Osteoblast (primary cell): ENCODE data around the gene PLXNC1. TPM values are rescaled to one million over a fixed set of nuclear protein-coding genes. Genes with fewer than 3 reads are reported as not detected.

ENCODE experiments used
- DNase-seq: peaks from one replicate; pipeline ENCODE4 v3.0.0; 2011; ENCODE audit warnings: low spot score, mixed read lengths; ENCODE audit not compliant: insufficient read length; ENCODE audit errors: missing footprints
- H2AFZ ChIP-seq: 2 replicates; pipeline ENCODE4 v1.6.0; 2011; ENCODE audit warnings: mild to moderate bottlenecking, low read length
- H3K27ac ChIP-seq: 2 replicates; pipeline ENCODE4 v1.5.1; 2011; ENCODE audit warnings: mild to moderate bottlenecking, low read depth, low read length, moderate library complexity
- H3K27me3 ChIP-seq: 2 replicates; pipeline ENCODE4 v1.6.0; 2012; ENCODE audit warnings: mild to moderate bottlenecking, control low read depth, inconsistent platforms, low read length, moderate library complexity; ENCODE audit not compliant: insufficient read depth
- H3K36me3 ChIP-seq: 2 replicates; pipeline ENCODE4 v1.5.1; 2011; ENCODE audit warnings: mild to moderate bottlenecking, low read length, control low read depth, moderate library complexity; ENCODE audit not compliant: insufficient read depth
- H3K4me1 ChIP-seq: 2 replicates; pipeline ENCODE4 v1.5.1; 2011; ENCODE audit warnings: mild to moderate bottlenecking, low read length, control low read depth, moderate library complexity; ENCODE audit not compliant: insufficient read depth
- H3K4me2 ChIP-seq: 2 replicates; pipeline ENCODE4 v1.6.0; 2011; ENCODE audit warnings: mild to moderate bottlenecking, low read length; ENCODE audit not compliant: insufficient read depth
- H3K4me3 ChIP-seq: fragments of 200-600 bp; sonication (generic); 3 replicates; pipeline ENCODE4 v1.5.1; 2012; ENCODE audit warnings: mild to moderate bottlenecking, low read length, inconsistent platforms; ENCODE audit not compliant: insufficient read depth
- H3K79me2 ChIP-seq: 2 replicates; pipeline ENCODE4 v1.6.0; 2012; ENCODE audit warnings: mild to moderate bottlenecking, low read length, control low read depth, inconsistent platforms; ENCODE audit not compliant: insufficient read depth
- H3K9me3 ChIP-seq: 2 replicates; pipeline ENCODE4 v1.5.1; 2011; ENCODE audit warnings: low read depth, low read length, control low read depth
- H4K20me1 ChIP-seq: 2 replicates; pipeline ENCODE4 v1.6.0; 2012; ENCODE audit warnings: mild to moderate bottlenecking, low read length, control low read depth; ENCODE audit not compliant: insufficient read depth
- total RNA-seq: library from RNA; depleted of rRNA; stranded (reverse); fragments of >200 nt; gene quantifications from 2 replicates; pipeline ENCODE4 v1.2.3, GENCODE V29; 2012
- TF ChIP-seq, protein P1 (sequence below): IDR thresholded peaks from 2 replicates; pipeline ENCODE4 v1.5.1; 2011; ENCODE audit warnings: mild to moderate bottlenecking, low read depth, low read length, moderate library complexity; ENCODE audit errors: extremely low read depth

PLXNC1 gene
- total RNA-seq, 1 donor = 3.3 TPM

DNA sequence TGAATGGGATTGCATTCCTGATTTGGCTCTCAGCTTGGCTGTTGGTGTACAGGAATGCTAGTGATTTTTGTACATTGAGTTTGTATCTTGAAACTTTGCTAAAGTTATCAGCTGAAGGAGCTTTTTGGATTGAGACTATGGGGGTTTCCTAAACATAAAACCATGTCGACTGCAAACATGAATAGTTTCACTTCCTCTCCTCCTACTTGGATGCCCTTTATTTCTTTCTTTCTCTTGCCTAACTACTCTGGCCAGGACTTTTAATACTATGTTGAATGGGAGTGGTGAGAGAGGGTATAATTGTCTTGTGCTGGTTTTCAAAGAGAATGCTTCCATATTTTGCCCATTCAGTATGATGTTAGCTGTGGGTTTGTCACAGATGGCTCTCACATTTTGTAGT lies 169.8 kb downstream of the PLXNC1 start:
- TF ChIP-seq, protein P1, sequence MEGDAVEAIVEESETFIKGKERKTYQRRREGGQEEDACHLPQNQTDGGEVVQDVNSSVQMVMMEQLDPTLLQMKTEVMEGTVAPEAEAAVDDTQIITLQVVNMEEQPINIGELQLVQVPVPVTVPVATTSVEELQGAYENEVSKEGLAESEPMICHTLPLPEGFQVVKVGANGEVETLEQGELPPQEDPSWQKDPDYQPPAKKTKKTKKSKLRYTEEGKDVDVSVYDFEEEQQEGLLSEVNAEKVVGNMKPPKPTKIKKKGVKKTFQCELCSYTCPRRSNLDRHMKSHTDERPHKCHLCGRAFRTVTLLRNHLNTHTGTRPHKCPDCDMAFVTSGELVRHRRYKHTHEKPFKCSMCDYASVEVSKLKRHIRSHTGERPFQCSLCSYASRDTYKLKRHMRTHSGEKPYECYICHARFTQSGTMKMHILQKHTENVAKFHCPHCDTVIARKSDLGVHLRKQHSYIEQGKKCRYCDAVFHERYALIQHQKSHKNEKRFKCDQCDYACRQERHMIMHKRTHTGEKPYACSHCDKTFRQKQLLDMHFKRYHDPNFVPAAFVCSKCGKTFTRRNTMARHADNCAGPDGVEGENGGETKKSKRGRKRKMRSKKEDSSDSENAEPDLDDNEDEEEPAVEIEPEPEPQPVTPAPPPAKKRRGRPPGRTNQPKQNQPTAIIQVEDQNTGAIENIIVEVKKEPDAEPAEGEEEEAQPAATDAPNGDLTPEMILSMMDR = no peak
- Histone ChIP-seq H3K4me3 (no peak overlapping the region), H3K9me3 (peaks cover 6% of the 10 kb centered on the region), H3K4me1 (no peaks in the 10 kb centered on the region), H2AFZ (no peak overlapping the region), H3K27ac (no peak overlapping the region), H3K79me2 (no peaks in the 10 kb centered on the region), H3K27me3 (no peaks in the 10 kb centered on the region), H3K4me2 (no peak overlapping the region), H4K20me1 (no peaks in the 10 kb centered on the region), H3K36me3 (peaks cover 13% of the 10 kb centered on the region)
- no peak for DNase-seq

DNA sequence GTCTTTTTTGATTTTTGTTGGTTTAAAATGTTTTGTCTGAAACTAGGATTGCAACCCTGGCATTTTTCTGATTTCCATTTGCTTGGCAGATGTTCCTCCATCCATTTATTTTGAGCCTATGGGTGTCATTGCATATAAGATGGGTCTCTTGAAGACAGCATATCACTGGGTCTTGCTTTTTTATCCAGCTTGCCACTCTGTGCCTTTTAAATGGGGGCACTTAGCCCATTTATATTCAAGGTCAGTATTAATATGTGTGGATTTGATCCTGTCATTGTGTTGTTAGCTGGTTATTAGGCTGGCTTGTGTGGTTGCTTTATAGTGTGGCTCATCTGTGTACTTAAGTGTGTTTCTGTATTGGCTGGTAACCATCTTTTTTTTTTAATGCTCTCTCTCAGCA lies 171.7 kb downstream of the PLXNC1 start:
- Histone ChIP-seq H3K27ac (no peak overlapping the region), H3K4me1 (no peaks in the 10 kb centered on the region), H3K4me2 (no peak overlapping the region), H3K4me3 (no peak overlapping the region), H3K9me3 (peaks cover 6% of the 10 kb centered on the region), H3K79me2 (no peaks in the 10 kb centered on the region), H3K36me3 (peaks cover 13% of the 10 kb centered on the region), H3K27me3 (no peaks in the 10 kb centered on the region), H2AFZ (no peak overlapping the region), H4K20me1 (no peaks in the 10 kb centered on the region)
- no peak for DNase-seq
- TF ChIP-seq, protein P1 = no peak

DNA sequence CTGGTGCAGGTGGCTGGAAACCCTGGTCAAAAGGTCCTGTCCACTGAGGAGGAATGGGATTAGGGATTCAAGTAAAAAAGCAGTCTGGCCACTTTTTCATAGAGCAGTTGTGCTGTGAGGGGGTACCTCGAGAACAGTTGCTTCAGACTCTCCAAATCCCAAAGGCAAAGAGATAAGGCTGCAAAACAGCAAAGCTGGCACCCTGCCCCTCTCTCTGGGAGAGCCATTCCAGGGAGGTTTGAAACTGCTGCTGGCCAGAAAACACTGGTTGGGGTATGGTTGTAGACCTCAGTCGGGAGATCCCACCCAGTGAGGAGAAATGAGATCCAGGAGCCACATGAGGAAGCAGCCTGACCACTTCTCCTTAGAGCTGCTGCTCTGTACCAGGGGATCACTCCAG lies 174.0 kb downstream of the PLXNC1 start:
- H3K79me2 ChIP-seq = no peaks in the 10 kb centered on the region
- H3K9me3 ChIP-seq = peaks cover 6% of the 10 kb centered on the region
- H3K27me3 ChIP-seq = no peaks in the 10 kb centered on the region
- TF ChIP-seq, protein P1 = no peak
- no peak overlapping the region for H2AFZ ChIP-seq
- H3K4me3 ChIP-seq = no peak overlapping the region
- DNase-seq = no peak
- H3K4me2 ChIP-seq = no peak overlapping the region
- peaks cover 14% of the 10 kb centered on the region for H3K4me1 ChIP-seq
- no peaks in the 10 kb centered on the region for H4K20me1 ChIP-seq
- peaks cover 13% of the 10 kb centered on the region for H3K36me3 ChIP-seq
- no peak overlapping the region for H3K27ac ChIP-seq

DNA sequence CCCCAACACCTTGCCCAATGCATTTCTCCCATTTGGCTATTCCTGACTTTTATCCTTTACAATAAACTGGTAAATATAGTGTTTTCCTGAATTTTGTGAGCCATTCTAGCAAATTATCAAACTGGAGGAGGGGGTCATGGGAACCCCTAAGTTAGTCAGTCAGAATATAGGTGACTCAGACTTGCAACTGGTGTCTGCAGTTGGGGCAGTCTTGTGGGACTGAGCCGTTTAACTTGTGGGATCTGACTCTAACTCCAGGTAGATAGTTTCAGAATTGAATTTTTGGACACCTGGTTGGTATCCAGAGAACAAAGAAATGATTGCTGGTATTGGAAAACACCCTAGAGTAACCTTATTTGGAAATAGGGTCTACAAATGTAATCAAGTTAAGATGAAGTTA lies 177.9 kb downstream of the PLXNC1 start:
- H3K79me2 ChIP-seq = no peaks in the 10 kb centered on the region
- no peaks in the 10 kb centered on the region for H4K20me1 ChIP-seq
- no peaks in the 10 kb centered on the region for H3K9me3 ChIP-seq
- no peaks in the 10 kb centered on the region for H3K27me3 ChIP-seq
- H3K36me3 ChIP-seq = peaks cover 11% of the 10 kb centered on the region
- H2AFZ ChIP-seq = no peak overlapping the region
- no peak overlapping the region for H3K4me3 ChIP-seq
- TF ChIP-seq, protein P1 = no peak
- DNase-seq = no peak
- H3K4me2 ChIP-seq = no peak overlapping the region
- H3K4me1 ChIP-seq = peaks cover 24% of the 10 kb centered on the region
- H3K27ac ChIP-seq = peak overlapping the region; percentile 8
